IPS DF 6.9 (cell line): ENCODE data around the gene CNTF.

Experiments used
- DNase-seq: peaks from one replicate; pipeline ENCODE4 v3.0.0-alpha.2; 2013; ENCODE audit warnings: low read depth, low spot score
- H3K27ac ChIP-seq: one replicate; pipeline ENCODE4 v1.5.1; 2013; ENCODE audit warnings: low read length, control low read depth
- H3K27me3 ChIP-seq: 2 replicates; pipeline ENCODE4 v1.6.1; 2013; ENCODE audit warnings: mild to moderate bottlenecking, low read length; ENCODE audit not compliant: control insufficient read depth, insufficient read depth
- H3K36me3 ChIP-seq: 2 replicates; pipeline ENCODE4 v1.6.1; 2013; ENCODE audit warnings: low read length; ENCODE audit not compliant: control insufficient read depth, insufficient read depth
- H3K4me1 ChIP-seq: 2 replicates; pipeline ENCODE4 v1.6.1; 2013; ENCODE audit warnings: low read length; ENCODE audit not compliant: control insufficient read depth, insufficient read depth
- H3K4me3 ChIP-seq: 2 replicates; pipeline ENCODE4 v1.5.1; 2013; ENCODE audit warnings: mild to moderate bottlenecking, low read length
- H3K9me3 ChIP-seq: 2 replicates; pipeline ENCODE4 v1.6.1; 2013; ENCODE audit warnings: low read length, inconsistent platforms; ENCODE audit not compliant: control insufficient read depth, insufficient read depth
- WGBS: extraction: QIAGEN DNeasy Blood & Tissue Kit; methylation state at CpG from one replicate; pipeline ENCODE4 v1.1.7; 2013; ENCODE audit warnings: mixed read lengths, missing lambda C conversion rate; ENCODE audit not compliant: insufficient read length, insufficient coverage; 5-methylcytosine and 5-hydroxymethylcytosine counted together

Gene CNTF

DNA sequence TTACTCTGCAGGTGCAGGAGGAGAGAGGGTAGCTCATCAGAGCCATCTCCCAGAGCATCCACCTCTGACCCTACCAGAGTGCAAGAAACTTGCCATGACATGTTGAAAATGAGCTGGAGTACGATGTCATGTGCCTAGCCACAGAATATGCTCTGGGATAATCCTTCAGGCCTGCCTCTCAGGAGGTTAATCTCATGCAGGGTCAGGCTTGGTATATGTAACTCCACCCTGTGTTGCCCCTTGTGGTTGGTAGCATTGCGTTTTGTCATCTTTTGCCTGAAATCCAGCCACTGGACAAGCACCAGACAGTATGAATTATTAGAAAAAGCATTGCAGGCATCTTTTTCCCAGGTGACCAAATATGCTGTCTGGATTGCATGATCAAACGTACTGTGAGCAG is 36.2 kb downstream of the CNTF start:
- Histone ChIP-seq H3K27ac (no peak overlapping the region), H3K27me3 (no peaks in the 10 kb centered on the region), H3K4me1 (no peaks in the 10 kb centered on the region), H3K4me3 (no peak overlapping the region), H3K9me3 (no peaks in the 10 kb centered on the region), H3K36me3 (no peaks in the 10 kb centered on the region)
- WGBS = no CpG with 5 or more reads among the region's 3 CpGs
- no peak for DNase-seq

DNA sequence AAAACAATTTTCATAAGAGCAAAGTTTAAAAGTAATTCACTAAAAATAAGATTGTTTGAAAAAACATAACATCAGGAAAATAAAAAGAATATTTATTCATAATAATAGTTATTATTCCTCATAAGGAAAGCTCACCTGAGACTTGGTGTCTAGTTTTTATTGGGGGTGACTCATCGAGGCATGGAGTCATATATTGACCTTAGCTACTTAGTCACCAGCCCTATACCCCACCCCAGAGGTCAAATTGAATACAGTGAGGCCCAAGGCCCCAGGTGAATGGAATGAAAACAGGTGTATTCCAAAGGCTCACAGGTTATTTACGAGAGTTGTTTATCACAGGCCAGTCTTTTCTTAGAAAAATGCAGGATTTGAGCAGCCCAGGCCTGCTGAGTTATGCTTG is 36.9 kb downstream of the CNTF start:
- Histone ChIP-seq H3K27me3 (no peaks in the 10 kb centered on the region), H3K4me1 (no peaks in the 10 kb centered on the region), H3K36me3 (no peaks in the 10 kb centered on the region), H3K9me3 (no peaks in the 10 kb centered on the region), H3K4me3 (no peak overlapping the region), H3K27ac (no peak overlapping the region)
- WGBS = no CpG with 5 or more reads among the region's 2 CpGs
- DNase-seq = no peak

DNA sequence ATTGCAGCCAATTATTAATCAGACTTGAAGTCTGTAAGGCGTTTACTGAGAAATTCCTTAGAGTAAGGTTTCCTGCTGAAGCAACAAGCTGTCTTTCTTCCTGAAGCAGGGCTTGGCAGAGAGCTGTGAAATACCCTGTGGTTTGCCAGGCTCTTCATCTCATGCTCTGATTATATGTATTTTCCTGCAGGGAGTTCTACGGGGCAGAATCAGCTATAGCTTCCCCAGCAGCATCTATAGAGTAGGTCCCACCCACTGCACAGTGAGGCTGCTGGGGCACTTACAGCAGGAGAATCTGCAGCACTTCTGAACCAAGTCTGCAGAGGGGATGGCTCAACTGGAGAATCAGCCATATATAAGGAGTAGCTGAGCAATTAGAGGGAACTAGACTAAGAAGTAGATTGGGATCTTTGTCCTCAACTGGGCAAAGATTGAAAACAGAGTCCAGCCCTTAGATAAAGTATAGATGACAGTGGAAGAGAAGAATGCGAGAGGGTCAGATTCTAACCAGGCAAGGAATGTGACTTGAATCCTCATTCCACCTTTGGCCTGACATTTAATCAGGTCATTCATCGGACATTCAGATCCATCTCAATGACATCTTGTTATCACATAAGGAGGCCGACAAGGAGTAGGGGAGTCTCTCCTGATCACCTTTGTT is 37.6 kb downstream of the CNTF start:
- no peaks in the 10 kb centered on the region for H3K27me3 ChIP-seq
- WGBS = no CpG with 5 or more reads among the region's 5 CpGs
- no peak for DNase-seq
- H3K4me1 ChIP-seq = no peaks in the 10 kb centered on the region
- H3K36me3 ChIP-seq = no peaks in the 10 kb centered on the region
- H3K27ac ChIP-seq = no peak overlapping the region
- no peak overlapping the region for H3K4me3 ChIP-seq
- H3K9me3 ChIP-seq = no peaks in the 10 kb centered on the region

DNA sequence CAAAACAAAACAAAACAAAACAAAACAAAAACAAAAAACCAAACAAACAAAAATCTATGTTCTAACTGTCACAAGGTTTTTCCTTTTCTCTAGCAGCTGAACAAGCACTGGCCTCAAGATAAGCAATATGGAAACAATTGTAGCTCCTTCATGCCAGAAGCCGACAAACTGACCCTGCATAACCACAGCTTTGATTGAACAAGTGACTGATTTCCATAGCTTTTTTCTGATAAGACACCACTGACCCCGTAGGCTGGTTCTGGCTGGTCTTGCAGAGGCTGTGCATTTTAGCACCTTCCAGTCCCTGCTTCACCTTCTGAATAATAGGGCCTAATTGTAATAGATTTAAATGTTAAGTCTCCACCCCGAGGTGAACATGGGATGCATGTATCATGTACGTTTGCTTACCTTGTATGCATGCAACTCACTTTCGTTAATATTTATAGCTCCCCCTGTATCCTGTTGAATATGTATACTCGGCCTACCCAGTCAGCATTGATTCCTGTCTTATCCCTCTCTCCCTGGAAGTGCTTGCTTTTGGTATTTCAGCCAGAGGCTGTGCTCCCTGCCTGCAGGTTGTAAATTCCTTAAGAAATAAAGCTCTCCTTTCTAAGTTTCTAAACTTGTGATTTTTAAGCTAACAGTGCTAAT is 49.6 kb downstream of the CNTF start:
- H3K4me3 ChIP-seq = no peak overlapping the region
- no peaks in the 10 kb centered on the region for H3K36me3 ChIP-seq
- no peak overlapping the region for H3K27ac ChIP-seq
- no peaks in the 10 kb centered on the region for H3K4me1 ChIP-seq
- no peaks in the 10 kb centered on the region for H3K27me3 ChIP-seq
- no peak for DNase-seq
- WGBS = no CpG with 5 or more reads among the region's 6 CpGs
- H3K9me3 ChIP-seq = no peaks in the 10 kb centered on the region

DNA sequence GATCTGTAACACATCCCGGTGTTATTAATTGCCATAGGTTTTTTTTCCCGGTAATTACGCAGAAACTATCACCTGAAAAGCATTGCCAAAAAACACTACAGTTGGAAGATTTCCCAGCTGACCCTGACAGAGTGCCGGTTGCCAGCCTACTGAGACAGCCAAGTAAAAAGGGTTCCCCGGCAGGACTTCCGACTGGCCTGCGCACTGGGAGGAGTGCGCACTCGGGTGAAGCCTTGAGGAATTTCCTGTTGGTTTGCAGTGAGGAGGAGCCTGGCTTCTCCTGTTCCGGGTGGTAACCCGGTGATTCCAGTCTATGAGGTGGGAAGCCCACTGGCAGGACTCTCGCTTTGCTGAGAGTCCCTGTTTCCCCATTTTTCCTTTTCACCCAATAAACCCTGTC is 52.1 kb downstream of the CNTF start:
- H3K27ac ChIP-seq = no peak overlapping the region
- H3K4me3 ChIP-seq = no peak overlapping the region
- H3K27me3 ChIP-seq = no peaks in the 10 kb centered on the region
- no peaks in the 10 kb centered on the region for H3K4me1 ChIP-seq
- WGBS = no CpG with 5 or more reads among the region's 12 CpGs
- no peaks in the 10 kb centered on the region for H3K9me3 ChIP-seq
- DNase-seq = no peak
- no peaks in the 10 kb centered on the region for H3K36me3 ChIP-seq
